HG02678 (cell line): ENCODE measurements around the gene SERPINF2.
"Not testable (repeated sequence)": the region's sequence is repeated elsewhere in the genome, so short reads cannot be mapped to it uniquely, and the experiment has no call there.

Experiments used
- ATAC-seq: cut with Tn5 transposase; IDR thresholded peaks from one replicate; pipeline ENCODE4 v1.9.1; 2021; ENCODE audit warnings: mild to moderate bottlenecking, moderate library complexity; ENCODE audit not compliant: unreplicated experiment

The SERPINF2 gene

DNA sequence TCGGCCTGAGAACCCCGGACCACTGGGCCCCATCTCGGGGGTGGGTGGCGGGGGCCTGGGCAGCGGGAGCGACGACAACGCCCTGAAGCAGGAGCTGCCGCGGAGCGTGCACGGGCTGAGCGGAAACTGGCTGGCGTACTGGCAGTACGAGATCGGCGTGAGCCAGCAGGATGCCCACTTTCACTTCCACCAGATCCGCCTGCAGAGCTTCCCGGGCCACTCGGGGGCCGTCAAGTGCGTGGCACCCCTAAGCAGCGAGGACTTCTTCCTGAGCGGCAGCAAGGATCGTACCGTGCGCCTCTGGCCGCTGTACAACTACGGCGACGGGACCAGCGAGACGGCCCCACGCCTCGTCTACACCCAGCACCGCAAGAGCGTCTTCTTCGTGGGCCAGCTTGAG, 8.9 kb upstream of the SERPINF2 start:
- ATAC-seq, result no peak

- ATAC-seq, result no peak
Observed at GRCh38 chr17:1735418-1735817, 7.3 kb upstream of the SERPINF2 start.

GRCh38 chr17:1735834-1736347, 6.8 kb upstream of the SERPINF2 start:
- ATAC-seq, result no peak

DNA sequence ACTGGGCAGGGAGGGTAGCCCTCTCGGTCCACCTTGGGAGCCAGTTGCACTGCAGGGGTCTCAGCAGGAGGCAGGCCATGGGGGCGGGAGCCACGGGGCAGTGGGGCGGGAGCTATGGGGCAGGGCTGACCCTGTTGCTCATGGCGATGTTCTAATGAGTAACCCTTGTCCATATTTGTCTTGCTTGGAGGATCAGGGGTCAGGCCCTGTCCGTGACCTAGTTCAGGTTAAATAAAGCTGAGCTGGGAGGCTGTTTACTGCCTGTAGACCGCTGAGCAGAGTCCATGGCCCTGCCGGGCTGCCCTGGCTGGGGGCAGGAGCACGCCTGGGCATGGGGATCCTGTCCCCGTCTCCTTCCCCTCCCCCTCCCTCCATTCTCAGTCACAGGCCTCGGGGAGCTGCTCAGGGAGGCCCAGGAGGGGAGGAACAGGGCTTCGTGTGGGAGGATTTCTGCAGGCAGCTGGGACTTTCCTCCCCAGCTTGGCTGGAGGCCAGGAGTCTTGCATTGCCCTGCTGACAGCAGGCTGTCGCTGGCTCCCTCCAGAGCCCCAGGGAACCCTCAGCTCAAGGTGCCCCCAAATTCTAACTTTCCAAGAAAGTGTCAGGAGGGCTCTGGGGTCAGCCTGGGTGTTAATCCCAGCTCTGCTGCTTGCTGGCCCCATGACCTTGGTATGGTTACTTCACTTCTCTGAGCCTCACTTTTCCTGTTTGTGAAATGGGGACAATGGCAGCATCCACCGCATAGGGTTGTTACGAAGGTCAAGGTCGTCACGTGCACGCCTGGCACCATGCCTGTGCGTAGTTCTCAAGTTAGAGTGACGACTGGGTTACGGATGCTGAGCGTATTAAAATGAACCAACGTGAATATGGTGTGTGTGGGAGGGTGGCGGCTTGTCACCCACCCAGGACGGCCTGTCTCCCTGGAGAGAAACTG, 6.1 kb upstream of the SERPINF2 start:
- no peak for ATAC-seq

GRCh38 chr17:1737531-1738291, 5.0 kb upstream of the SERPINF2 start:
- ATAC-seq, result no peak

GRCh38 chr17:1741899-1742298, 772 bp upstream of the SERPINF2 start:
- not testable (repeated sequence) for ATAC-seq

- ATAC-seq, result no peak
Observed at GRCh38 chr17:1743088-1743439, 393 bp downstream of the SERPINF2 start.

DNA sequence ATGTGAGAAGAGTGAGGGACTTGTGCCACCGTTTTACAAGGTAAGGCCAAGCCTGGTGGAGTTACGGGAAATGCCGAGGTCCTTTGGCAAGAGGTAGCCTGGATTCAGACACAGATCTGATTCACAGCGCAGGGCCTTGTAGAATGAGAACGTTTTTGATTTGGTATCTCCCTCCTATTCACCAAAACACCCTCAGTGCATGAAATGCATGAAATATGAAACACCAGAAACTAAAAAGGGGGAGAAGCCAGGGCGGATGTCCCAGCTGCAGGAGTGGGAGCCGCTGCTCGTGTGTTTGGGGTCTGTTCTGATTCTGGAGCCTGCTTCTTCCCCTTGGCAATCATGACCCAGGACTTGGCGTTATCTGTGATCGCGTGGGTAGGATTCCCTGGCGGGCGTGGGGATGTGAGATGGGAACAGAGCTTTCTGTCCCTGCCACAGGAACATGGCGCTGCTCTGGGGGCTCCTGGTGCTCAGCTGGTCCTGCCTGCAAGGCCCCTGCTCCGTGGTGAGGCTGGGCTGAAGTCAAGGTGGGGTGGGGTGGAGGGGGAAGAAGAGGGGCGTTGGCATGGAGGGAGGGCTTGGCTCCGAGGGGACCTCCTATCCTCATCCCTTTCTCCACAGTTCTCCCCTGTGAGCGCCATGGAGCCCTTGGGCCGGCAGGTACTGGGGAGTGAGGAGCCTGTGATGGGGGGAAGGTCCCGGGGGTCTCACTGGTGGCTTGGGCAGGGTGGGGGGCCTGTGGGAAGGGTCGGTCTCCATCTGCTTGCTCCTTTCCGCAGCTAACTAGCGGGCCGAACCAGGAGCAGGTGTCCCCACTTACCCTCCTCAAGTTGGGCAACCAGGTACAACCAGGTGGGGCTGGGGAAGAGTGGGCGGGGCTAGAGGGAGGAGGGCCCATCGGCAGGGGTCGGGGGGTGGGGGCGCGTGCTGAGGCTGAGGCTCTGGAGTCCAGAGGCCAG, 2.2 kb downstream of the SERPINF2 start:
- no peak for ATAC-seq

GRCh38 chr17:1745513-1746020, 2.9 kb downstream of the SERPINF2 start:
- ATAC-seq, result no peak

DNA sequence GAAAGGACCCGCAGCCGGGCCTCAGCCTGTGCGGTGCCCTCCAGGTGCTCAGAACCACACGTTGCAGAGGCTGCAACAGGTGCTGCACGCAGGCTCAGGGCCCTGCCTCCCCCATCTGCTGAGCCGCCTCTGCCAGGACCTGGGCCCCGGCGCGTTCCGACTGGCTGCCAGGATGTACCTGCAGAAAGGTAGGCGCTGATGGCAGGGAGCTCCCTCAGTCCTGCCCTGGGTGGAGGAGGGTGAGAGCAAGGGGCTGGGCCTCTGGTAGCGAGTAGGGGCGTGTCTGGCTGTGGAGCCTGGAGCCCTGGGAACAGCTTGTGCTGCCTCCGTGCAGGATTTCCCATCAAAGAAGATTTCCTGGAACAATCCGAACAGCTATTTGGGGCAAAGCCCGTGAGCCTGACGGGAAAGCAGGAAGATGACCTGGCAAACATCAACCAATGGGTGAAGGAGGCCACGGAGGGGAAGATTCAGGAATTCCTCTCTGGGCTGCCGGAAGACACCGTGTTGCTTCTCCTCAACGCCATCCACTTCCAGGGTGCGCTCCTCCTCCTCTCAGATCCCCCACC, 4.4 kb downstream of the SERPINF2 start:
- no peak for ATAC-seq

DNA sequence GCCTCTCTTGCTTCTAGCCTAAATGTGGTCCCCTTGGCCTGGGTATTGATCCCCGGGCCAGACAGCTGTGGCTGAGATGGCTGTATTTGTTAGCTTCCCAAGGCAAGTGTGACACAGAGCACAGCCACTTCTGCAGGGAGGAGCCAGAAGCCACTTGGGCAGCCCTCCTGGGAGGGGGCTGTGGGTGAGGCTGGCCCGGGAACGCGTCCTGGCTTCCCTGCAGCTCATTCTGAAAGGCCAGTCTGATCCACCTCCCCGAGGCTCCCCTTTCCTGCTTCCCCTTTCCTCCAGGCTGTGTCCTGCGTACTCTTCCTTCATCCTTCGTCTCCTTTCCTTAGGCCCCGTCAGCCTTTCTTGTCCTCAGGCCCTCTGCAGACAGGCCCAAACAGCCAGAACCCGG, 8.0 kb downstream of the SERPINF2 start:
- ATAC-seq, result no peak

DNA sequence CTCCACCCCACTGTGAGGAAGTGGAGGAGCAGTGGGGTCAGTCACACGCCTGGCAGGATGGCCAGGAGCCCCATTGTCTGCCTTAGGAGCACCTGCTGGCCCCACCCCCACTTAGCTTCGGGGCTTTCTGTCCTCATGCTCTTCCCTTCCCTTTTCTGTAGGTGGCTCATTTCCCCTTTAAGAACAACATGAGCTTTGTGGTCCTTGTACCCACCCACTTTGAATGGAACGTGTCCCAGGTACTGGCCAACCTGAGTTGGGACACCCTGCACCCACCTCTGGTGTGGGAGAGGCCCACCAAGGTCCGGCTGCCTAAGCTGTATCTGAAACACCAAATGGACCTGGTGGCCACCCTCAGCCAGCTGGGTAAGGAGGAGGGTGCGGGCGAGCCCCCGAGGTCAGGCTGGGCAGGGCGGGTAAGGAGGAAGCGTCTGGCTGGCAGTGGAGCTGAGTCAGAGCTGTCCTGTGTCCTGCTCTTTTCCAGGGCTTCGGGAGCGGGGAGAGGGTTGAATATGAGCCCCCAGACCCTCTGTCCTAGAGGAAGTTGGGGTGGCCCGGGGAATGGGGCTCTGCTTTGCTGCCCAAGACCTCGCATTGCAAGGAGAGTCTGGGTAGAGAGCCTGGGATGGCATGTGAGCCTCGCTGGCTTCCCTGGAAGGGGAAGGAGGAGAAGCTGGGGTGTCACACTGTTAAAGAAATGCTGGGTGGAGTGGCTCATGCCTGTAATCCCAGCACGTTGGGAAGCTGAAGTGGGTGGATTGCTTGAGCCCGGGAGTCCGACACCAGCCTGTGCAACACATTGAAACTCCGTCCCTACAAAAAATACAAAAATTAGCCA, 10.0 kb downstream of the SERPINF2 start:
- no peak for ATAC-seq

DNA sequence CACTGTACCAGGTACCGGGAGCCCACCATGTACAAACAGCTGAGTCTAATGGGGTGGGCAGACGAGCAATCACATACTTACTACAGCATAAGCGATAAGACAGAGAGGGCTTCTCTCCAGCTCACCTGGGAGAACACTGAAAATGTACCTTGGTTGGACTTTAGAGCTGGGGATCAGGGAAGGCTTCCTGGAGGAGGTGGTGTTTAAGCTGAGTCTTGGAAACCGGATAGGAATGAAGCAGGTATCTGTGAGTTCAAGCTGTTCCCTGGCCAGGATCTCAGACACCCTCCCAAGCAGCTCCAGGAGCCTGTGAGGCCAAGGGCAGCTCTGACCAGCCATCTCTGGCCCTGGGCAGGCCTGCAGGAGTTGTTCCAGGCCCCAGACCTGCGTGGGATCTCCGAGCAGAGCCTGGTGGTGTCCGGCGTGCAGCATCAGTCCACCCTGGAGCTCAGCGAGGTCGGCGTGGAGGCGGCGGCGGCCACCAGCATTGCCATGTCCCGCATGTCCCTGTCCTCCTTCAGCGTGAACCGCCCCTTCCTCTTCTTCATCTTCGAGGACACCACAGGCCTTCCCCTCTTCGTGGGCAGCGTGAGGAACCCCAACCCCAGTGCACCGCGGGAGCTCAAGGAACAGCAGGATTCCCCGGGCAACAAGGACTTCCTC, 11.2 kb downstream of the SERPINF2 start:
- no peak for ATAC-seq

- no peak for ATAC-seq
Observed at GRCh38 chr17:1754430-1755112, 11.9 kb downstream of the SERPINF2 start.

DNA sequence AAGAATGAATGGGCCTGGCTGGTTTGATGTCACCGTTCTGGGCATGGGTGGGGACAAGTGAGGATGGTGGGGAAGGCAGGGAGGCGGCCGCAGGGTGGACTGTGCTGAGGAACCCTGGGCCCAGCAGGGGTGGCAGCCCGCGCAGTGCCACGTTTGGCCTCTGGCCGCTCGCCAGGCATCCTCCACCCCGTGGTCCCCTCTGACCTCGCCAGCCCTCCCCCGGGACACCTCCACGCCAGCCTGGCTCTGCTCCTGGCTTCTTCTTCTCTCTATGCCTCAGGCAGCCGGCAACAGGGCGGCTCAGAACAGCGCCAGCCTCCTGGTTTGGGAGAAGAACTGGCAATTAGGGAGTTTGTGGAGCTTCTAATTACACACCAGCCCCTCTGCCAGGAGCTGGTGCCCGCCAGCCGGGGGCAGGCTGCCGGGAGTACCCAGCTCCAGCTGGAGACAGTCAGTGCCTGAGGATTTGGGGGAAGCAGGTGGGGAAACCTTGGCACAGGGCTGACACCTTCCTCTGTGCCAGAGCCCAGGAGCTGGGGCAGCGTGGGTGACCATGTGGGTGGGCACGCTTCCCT, 12.7 kb downstream of the SERPINF2 start:
- ATAC-seq, result no peak

DNA sequence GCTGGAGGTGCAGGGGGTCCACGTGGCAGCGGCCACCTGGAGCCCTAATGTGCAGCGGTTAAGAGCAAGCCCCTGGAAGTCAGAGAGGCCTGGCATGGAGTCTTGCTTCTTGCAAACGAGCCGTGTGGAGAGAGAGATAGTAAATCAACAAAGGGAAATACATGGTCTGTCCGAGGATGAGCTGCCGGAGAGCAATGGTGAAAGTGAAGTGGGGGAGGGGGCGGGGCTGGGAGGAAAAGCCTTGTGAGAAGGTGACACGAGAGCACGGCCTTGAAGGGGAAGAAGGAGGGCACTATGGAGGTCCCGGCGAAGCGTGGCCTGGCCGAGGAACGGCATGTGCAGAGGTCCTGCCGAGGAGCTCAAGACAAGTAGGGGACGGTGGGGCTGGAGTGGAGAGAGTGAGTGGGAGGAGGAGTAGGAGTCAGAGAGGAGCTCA, 13.2 kb downstream of the SERPINF2 start:
- no peak for ATAC-seq

GRCh38 chr17:1758807-1759206, 16.1 kb downstream of the SERPINF2 start:
- ATAC-seq, result no peak

DNA sequence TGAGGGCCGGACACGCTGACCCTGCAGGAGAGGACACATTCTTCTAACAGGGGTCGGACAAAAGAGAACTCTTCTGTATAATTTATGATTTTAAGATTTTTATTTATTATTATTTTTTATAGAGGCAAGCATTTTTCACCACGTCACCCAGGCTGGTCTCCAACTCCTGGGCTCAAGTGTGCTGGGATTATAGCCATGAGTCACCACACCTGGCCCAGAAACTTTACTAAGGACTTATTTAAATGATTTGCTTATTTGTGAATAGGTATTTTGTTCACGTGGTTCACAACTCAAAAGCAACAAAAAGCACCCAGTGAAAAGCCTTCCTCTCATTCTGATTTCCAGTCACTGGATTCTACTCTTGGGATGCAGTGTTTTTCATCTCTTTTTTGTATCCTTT, 16.9 kb downstream of the SERPINF2 start:
- ATAC-seq, result no peak
